ENCODE data around the gene IL15. TPM values are rescaled to one million over a fixed set of nuclear protein-coding genes. Genes with fewer than 3 reads are reported as not detected.
"Not testable (repeated sequence)": the region's sequence is repeated elsewhere in the genome, so short reads cannot be mapped to it uniquely, and the experiment has no call there.

The IL15 gene
- total RNA-seq, 1 donor: 6.5 TPM

DNA sequence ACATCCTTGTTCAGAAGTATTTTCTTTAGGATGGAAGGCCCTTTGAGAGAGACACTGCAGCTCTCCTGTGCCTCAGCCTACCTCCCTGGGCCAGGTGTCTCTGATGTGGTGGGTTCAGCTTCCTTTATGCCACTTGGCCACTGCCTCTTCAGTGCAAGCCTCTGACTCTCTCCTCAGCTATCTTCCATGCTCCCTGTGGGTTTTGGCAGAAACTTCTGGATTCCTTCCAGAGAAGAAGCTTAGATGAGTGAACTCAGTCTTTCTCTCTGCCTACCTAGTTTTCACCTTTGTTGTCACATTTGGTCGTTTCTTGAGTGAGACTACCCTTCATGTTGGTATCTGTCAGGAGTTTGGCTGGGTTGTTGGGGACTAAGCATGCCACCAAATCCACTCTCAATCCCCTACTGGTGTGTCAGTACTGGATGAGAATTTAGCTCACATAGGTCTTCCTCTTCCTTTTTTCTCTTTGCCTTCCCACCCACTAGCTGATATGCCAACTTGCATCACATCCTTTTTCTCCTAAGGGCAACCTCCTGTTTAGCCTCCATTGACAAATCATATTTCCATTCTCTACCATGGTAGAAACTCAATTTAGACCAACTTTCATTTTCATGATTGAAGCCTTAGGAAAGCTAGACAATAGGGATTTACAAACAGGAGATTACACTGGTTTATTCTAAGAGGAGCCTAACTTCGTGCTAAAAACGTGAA is 32.0 kb downstream of the IL15 start:
- Histone ChIP-seq H3K9me3 (ENCODE audit: low read depth, low read length) (no peaks in the 10 kb centered on the region), H3K27me3 (ENCODE audit: insufficient read depth, low read length) (no peaks in the 10 kb centered on the region), H3K4me1 (ENCODE audit: insufficient read depth, low read length) (no peaks in the 10 kb centered on the region), H3K4me3 (ENCODE audit: low read length) (no peak overlapping the region)

DNA sequence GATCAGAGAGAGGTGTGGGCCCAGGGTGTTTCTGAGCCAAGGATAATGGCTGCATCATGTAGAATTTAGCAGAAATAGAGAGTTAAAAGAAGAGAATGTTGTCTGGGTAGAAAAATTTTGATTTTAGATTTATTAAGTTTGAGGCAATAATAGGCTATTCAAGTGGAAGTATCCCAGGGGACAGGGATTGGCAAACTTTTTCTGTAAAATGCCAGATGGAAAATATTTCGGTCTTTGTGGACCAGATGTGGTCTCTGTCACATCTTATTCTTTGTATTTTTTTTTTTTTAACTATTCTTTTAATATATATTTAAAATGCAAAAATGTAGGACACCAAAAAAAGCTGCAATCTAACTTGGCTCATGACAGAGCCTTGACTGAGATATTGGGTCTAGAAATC is 33.1 kb downstream of the IL15 start:
- Histone ChIP-seq H3K4me3 (ENCODE audit: low read length) (no peak overlapping the region), H3K4me1 (ENCODE audit: insufficient read depth, low read length) (no peaks in the 10 kb centered on the region), H3K9me3 (ENCODE audit: low read depth, low read length) (no peaks in the 10 kb centered on the region), H3K27me3 (ENCODE audit: insufficient read depth, low read length) (no peaks in the 10 kb centered on the region)

DNA sequence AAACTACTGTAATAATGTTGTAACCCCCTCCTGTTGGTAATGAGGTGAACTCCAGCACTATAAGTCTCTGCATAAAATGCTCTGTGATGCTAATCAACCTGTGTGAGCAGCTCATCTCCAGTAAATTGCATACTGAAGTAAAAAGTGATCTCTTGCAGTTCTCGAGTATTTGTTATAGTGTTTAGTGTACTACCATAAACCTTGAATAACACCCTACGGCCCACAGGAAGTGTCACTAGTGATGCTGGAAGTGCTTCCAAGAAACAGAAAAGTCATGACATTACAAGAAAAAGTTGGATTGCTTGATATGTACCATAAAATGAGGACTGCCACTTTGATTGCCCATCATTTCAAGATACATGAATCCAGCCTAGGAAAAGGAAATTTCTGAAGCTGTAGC is 39.0 kb downstream of the IL15 start:
- H3K9me3 ChIP-seq (ENCODE audit: low read depth, low read length): no peaks in the 10 kb centered on the region
- H3K4me3 ChIP-seq (ENCODE audit: low read length): no peak overlapping the region
- no peaks in the 10 kb centered on the region for H3K27me3 ChIP-seq (ENCODE audit: insufficient read depth, low read length)
- H3K4me1 ChIP-seq (ENCODE audit: insufficient read depth, low read length): no peaks in the 10 kb centered on the region

DNA sequence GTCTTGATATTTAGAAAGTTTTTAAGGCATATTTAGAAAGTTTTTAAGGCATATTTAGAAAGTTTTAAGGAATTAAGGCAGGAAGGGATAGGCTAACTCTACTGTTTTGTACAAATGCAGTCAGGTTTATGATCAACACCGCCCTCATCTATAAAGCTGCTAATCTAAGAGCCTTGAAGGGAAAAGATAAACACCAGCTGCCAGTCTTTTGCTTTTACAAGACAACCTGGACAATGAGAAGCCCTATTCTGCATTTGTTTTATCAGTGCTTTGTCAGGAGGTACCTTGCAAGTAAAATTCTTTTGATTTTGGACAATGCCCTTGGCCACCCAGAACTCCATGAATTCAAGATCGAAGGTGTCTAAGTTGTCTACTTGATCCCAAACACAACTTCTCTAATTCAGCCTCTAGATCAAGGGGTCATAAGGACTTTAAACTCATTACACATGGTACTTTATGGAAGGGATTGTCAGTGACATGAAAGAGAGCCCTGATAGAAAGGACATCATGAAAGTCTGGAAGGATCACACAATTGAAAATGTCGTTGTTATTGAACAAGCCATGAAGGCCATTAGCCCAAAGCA is 39.8 kb downstream of the IL15 start:
- H3K4me3 ChIP-seq (ENCODE audit: low read length): no peak overlapping the region
- no peaks in the 10 kb centered on the region for H3K27me3 ChIP-seq (ENCODE audit: insufficient read depth, low read length)
- no peaks in the 10 kb centered on the region for H3K4me1 ChIP-seq (ENCODE audit: insufficient read depth, low read length)
- H3K9me3 ChIP-seq (ENCODE audit: low read depth, low read length): no peaks in the 10 kb centered on the region

DNA sequence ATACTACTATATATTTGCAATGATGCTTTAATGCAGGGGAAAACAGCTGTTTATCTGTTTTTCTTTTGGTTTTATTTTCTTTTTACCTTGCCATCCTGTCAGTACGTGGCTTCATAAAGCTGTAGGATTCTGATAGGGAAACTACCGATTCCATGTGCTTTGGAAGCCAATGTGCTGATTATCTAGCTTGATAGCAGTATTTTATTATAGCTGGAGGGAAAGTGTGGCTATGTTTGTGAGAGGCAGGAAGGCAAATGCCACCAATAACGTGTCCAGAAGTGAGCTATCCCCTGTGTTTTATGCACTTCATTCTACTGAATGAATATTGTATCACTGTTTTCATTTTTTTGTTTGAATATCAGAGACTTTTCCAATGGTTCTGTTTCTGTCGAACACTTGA is 43.7 kb downstream of the IL15 start:
- no peak overlapping the region for H3K4me3 ChIP-seq (ENCODE audit: low read length)
- H3K4me1 ChIP-seq (ENCODE audit: insufficient read depth, low read length): no peaks in the 10 kb centered on the region
- no peaks in the 10 kb centered on the region for H3K27me3 ChIP-seq (ENCODE audit: insufficient read depth, low read length)
- no peaks in the 10 kb centered on the region for H3K9me3 ChIP-seq (ENCODE audit: low read depth, low read length)

DNA sequence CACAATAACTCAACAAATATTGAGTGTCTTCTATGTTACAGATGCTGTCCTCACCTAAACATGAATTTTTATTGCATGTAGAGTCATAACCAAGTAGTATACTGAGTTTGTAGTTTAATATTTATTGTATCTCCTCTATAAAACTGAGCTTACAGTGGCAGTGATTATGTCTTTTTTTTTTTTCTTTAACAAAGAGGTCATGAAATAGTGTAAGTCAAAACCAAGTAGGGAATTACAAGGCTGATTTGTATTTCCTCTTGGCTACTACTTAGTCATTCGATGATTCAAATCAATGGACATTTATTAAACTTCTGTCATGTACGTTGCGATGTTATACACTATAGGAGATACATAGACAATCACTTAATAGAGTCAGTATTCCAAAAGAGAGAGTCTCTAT is 48.4 kb downstream of the IL15 start:
- H3K4me3 ChIP-seq (ENCODE audit: low read length): no peak overlapping the region
- no peaks in the 10 kb centered on the region for H3K27me3 ChIP-seq (ENCODE audit: insufficient read depth, low read length)
- no peaks in the 10 kb centered on the region for H3K9me3 ChIP-seq (ENCODE audit: low read depth, low read length)
- H3K4me1 ChIP-seq (ENCODE audit: insufficient read depth, low read length): no peaks in the 10 kb centered on the region

DNA sequence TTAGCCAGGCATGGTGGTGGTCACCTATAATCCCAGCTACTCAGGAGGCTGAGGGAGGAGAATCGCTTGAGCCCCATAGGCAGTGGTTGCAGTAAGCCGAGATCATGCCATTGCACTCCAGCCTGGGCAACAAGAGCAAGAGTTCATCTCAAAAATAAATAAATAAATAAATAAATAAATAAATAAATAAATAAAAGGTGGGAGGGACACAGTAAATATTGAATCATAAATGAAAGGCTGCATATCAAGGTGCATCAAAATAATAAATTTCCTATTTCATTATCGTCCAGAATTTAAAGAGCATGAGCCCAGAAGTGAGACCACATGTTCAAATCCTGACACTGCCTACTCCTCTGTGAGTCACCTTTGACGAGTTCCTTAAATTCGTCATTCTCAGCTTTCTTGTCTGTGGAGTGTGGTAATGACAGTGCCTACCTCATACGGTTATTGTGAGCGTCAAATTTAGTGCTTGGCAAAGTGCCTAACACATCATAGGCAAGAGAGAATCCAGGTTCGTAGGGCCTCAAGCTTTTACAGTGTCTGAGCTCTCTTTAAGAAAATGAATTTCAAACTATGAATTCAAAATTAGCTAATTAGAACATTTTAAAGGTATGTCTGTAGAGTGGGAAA is 49.9 kb downstream of the IL15 start:
- no peaks in the 10 kb centered on the region for H3K9me3 ChIP-seq (ENCODE audit: low read depth, low read length)
- no peaks in the 10 kb centered on the region for H3K4me1 ChIP-seq (ENCODE audit: insufficient read depth, low read length)
- H3K27me3 ChIP-seq (ENCODE audit: insufficient read depth, low read length): no peaks in the 10 kb centered on the region
- H3K4me3 ChIP-seq (ENCODE audit: low read length): no peak overlapping the region

DNA sequence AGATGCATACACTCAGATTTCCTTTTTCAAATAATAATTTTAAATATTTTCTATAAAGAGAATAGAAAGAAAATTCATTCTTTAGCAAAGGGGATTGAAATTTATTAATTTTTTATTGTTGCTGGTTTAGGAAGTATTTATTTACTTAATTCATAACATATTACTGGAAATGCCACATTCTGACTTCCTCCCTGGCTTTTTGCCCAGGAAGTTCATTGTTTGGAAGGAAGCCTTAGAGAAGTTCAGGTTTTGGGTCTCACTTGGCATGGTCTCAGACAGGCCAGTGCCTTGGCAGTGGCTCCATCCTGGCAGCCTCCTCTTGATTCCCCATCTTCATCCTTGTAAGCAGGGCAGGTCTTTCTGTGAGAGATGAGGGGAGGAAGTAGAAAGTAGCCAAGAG is 50.5 kb downstream of the IL15 start:
- H3K9me3 ChIP-seq (ENCODE audit: low read depth, low read length): no peaks in the 10 kb centered on the region

DNA sequence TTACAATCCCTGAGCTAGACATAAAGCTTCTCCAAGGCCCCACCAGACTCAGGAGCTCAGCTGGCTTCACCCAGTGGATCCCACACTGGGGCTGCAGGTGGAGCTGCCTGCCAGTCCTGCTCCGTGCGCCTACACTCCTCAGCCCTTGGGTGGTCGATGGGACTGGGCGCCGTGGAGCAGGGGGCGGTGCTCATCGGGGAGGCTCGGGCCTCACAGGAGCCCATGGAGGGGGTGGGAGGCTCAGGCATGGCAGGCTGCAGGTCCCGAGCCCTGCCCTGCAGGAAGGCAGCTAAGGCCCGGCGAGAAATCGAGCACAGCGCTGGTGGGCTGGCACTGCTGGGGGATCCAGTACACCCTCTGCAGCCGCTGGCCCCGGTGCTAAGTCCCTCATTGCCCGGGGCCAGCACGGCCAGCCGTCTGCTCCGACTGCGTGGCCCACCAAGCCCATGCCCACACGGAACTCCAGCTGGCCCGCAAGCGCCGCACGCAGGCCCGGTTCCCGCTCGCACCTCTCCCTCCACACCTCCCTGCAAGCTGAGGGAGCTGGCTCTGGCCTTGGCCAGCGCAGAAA is 53.4 kb downstream of the IL15 start:
- H3K4me1 ChIP-seq (ENCODE audit: insufficient read depth, low read length); H3K27me3 ChIP-seq (ENCODE audit: insufficient read depth, low read length); H3K4me3 ChIP-seq (ENCODE audit: low read length); H3K9me3 ChIP-seq (ENCODE audit: low read depth, low read length): not testable (repeated sequence)

More for the DNA sequence above, 50.5 kb downstream of the IL15 start:
- Histone ChIP-seq H3K4me1 (ENCODE audit: insufficient read depth, low read length) (no peaks in the 10 kb centered on the region), H3K27me3 (ENCODE audit: insufficient read depth, low read length) (no peaks in the 10 kb centered on the region), H3K4me3 (ENCODE audit: low read length) (no peak overlapping the region)

DNA sequence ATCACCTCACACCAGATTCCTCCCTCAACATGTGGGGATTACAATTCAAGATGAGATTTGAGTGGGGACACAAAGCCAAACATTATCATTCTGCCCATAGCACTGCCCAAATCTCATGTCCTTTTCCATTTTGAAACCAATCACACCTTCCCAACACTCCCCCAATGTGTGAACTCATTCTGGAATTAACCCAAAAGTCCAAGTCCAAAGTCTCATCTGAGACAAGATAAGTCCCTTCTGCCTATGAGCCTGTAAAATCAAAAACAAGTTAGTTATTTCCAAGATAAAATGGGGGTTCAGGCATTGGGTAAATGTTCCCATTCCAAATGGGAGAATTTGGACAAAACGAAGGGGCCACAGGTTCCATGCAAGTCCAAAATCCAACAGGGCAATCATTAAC is 54.9 kb downstream of the IL15 start:
- H3K4me1 ChIP-seq (ENCODE audit: insufficient read depth, low read length); H3K9me3 ChIP-seq (ENCODE audit: low read depth, low read length); H3K27me3 ChIP-seq (ENCODE audit: insufficient read depth, low read length); H3K4me3 ChIP-seq (ENCODE audit: low read length): not testable (repeated sequence)

DNA sequence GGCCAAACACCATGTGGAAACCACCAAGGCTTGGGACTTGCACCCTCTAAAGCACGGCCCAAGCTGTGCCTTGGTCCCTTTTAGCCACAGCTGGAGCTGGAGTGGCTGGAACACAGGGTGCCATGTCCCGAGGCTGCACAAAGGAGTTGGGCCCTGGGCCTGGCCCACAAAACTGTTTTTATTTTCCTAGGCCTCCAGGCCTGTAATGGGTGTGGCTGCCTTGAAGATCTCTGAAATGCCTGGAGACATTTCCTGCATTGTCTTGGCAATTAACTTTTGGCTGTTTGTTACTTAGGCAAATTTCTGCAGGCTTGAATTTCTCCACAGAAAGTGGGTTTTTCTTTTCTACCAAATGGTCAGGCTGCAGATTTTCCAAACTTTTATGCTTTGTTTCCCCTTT is 55.7 kb downstream of the IL15 start:
- Histone ChIP-seq H3K9me3 (ENCODE audit: low read depth, low read length) (no peaks in the 10 kb centered on the region), H3K4me3 (ENCODE audit: low read length) (no peak overlapping the region), H3K27me3 (ENCODE audit: insufficient read depth, low read length) (no peaks in the 10 kb centered on the region), H3K4me1 (ENCODE audit: insufficient read depth, low read length) (no peaks in the 10 kb centered on the region)

DNA sequence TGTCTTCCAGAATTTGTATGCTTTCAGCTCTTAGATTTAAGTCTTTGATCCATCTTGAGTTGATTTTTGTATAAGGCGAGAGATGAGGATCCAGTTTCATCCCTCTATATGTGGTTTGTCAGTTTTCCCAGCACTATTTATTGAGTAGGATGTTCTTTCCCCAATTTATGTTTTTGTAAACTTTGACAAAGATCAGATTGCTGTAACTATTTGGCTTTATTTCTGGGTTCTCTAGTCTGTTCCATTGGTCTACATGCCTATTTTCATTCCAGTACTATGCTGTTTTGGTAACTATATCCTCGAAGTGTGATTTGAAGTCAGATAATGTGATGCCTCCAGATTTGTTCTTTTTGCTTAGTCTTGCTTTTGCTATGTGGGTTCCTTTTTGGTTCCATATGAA is 60.7 kb downstream of the IL15 start:
- Histone ChIP-seq H3K9me3 (ENCODE audit: low read depth, low read length) (no peaks in the 10 kb centered on the region), H3K4me1 (ENCODE audit: insufficient read depth, low read length) (no peaks in the 10 kb centered on the region), H3K27me3 (ENCODE audit: insufficient read depth, low read length) (no peaks in the 10 kb centered on the region), H3K4me3 (ENCODE audit: low read length) (no peak overlapping the region)

DNA sequence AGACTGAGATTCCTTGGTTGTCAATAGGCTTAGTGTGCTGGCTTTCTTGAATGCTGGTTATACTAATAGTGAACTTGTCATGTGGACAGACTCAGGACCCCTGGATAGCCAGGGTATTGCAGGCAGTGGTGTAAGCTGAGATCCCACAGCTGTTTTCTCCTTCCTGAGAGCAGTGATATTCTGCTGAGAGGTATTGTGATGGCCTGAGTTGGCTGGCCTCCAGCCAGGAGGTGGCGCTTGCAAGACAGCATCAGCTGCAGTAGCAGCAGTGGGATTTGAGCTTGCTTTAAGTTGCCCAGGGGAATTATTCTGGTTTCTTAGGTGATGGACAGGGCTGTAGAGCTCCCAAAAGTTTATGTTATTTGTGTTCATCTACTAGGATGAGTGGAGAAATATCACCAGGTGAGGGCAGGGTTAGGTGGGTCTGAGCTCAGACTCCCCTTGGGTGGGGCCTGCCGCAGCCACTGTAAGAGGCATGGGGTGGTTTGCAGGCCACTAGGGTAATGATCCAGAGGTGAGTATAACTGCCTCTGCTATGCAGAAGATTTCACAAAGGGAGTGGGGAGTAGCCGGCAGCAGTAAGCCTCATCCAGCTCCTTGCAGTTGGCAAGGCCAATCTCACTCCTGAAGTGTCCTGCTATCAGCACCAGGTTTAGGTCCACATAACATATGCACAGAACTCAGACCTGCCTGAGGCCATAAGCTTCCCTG is 66.2 kb downstream of the IL15 start:
- H3K27me3 ChIP-seq (ENCODE audit: insufficient read depth, low read length): no peaks in the 10 kb centered on the region
- peaks cover 6% of the 10 kb centered on the region for H3K4me1 ChIP-seq (ENCODE audit: insufficient read depth, low read length)
- H3K4me3 ChIP-seq (ENCODE audit: low read length): no peak overlapping the region
- peaks cover 6% of the 10 kb centered on the region for H3K9me3 ChIP-seq (ENCODE audit: low read depth, low read length)

DNA sequence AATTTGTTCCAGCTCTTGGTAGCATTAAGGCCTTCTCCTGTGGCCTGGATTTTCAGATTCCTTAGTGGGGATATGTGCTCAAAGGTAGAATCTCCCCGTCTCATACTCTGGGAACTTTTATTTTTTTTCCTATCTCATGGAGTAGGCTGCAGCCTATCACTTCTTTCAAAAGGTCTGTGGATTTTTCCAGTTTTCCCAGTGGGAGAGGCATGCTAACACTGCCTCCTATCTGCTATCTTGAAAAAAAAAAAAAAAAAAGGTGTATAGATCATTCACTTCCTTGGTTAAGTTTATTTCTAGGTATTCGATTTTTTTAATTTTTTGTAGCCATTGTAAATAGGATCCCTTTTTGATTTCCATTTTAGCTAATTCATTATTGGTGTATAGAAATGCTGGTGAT is 67.1 kb downstream of the IL15 start:
- H3K9me3 ChIP-seq (ENCODE audit: low read depth, low read length): peaks cover 6% of the 10 kb centered on the region
- peaks cover 6% of the 10 kb centered on the region for H3K4me1 ChIP-seq (ENCODE audit: insufficient read depth, low read length)
- no peaks in the 10 kb centered on the region for H3K27me3 ChIP-seq (ENCODE audit: insufficient read depth, low read length)
- no peak overlapping the region for H3K4me3 ChIP-seq (ENCODE audit: low read length)

DNA sequence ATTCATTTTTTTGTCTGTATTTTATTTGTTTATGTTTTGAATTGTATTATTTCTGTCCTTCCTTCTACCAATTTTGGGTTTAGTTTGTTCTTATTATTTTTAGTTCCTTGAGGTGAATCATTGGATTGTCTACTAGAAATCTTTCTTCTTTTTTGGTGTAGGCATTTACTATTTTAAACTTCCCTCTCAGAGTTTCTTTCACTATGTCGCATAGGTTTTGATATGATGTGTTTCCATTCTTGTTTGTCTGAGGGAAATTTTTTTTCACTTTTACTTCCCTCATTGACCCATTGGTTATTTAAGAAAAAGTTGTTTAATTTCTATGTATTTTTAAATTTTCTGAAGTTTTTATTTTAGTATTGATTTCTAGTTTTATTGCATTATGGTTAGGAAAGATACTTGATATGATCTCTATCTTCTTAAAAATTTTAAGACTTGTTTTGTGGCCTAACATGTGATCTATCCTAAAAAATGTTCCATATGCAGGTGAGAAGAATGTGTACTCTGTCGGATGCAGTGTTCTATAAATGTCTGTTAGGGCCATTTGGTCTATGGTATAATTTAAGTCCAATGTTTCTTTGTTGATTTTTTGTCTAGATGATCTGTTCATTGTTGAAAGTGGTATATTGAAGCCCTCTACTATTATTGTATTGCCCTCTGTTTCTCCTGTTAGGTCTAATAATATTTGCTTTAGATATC is 68.8 kb downstream of the IL15 start:
- Histone ChIP-seq H3K4me3 (ENCODE audit: low read length) (no peak overlapping the region), H3K4me1 (ENCODE audit: insufficient read depth, low read length) (peaks cover 6% of the 10 kb centered on the region), H3K27me3 (ENCODE audit: insufficient read depth, low read length) (no peaks in the 10 kb centered on the region), H3K9me3 (ENCODE audit: low read depth, low read length) (peaks cover 6% of the 10 kb centered on the region)

Data from mononuclear cell (primary cell).